ENCODE results near the gene PACSIN2.

Gene PACSIN2

DNA sequence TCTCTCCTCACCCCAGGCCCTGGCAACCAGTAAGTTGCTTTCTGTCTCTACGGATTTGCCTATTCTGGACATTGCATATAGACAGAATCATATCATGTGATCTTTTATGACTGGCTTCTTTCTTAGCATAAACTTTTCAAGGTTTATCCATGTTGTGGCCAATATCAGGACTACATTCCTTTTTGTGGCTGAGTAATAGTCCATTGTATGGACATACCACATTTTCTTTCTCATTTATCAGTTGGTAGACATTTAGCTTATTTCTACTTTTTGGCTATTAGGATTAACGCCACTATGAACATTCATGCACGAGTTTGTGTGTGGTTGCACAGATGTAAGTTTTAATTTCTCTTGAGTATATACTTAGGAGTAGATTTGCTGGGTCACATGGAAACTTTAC, 193.6 kb downstream of the PACSIN2 start:
- no peak for DNase-seq (ENCODE audit: low read depth in 2 of 2)

DNA sequence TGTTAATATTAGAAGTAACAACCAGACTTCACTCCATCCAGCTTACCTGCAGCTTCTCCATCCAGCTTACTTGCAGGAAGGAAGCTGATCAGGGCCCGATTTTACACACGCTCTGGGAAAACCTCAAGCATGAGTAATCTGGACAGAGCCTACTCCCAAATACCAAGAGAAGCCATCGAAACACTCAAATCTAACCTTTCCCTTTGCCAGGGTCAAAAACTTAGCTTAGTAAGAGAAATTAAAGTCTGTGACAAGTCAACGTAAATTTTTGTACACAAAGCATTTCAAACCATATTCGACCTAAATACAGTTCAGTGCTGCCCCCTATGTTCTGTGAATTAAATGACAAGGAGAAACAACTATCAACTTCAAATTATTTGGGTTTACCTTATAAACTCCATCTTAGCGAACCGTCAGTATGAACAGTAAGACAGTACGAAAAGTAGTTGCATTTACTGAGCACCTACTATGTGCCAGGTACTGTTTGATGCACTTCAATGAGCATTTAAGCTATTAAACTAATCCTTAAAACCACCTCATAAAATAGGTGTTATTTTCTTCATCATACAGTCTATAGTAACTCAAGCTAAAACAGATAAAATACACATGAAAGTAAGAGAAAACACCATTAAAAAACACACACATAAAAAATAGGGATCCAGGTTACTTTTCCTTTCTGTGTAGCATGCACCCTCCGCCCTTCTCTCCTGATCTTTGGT, 194.7 kb downstream of the PACSIN2 start:
- no peak for DNase-seq (ENCODE audit: low read depth in 2 of 2)
